Right lobe of liver (tissue), 4 donors: ENCODE results near the gene MYH14.

Experiments used
- POLR2A ChIP-seq: fragments of 450-650 bp; IDR thresholded peaks from one replicate; pipeline ENCODE4 v1.6.1; 2017; ENCODE audit warnings: antibody characterized with exemption, mild to moderate bottlenecking
- TF ChIP-seq, protein P1 (sequence below), 4 donors: fragments of 200-600 bp in 3 of 4; fragments of 450-650 bp in 1 of 4; IDR thresholded peaks; one replicate each; pipeline versions ENCODE4 v1.5.1 to v1.8.0; 2016 to 2022; ENCODE audit warnings: antibody characterized with exemption in 4 of 4, mild to moderate bottlenecking in 2 of 4
- donor health status: DM: no; HTN: no; CAD: no.
- donor health status: DM: no; HTN: no; CAD: no.
- donor health status: DM: no; HTN: yes; CAD: no.

DNA sequence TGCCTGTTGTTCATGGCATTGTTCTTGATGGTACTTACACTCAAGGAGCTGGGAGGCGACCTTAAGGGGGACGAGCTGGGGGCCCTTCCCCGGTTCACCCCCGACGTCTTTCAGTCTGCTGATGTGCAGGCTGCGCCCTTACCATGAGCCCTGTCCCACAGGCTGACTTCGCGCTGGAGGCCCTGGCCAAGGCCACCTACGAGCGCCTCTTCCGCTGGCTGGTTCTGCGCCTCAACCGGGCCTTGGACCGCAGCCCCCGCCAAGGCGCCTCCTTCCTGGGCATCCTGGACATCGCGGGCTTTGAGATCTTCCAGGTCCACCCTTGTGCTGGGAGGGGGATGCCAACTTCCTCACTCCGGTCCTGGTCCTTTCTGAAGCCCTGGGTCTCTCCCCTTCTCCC lies 45.4 kb downstream of the MYH14 start:
- TF ChIP-seq, protein P1, sequence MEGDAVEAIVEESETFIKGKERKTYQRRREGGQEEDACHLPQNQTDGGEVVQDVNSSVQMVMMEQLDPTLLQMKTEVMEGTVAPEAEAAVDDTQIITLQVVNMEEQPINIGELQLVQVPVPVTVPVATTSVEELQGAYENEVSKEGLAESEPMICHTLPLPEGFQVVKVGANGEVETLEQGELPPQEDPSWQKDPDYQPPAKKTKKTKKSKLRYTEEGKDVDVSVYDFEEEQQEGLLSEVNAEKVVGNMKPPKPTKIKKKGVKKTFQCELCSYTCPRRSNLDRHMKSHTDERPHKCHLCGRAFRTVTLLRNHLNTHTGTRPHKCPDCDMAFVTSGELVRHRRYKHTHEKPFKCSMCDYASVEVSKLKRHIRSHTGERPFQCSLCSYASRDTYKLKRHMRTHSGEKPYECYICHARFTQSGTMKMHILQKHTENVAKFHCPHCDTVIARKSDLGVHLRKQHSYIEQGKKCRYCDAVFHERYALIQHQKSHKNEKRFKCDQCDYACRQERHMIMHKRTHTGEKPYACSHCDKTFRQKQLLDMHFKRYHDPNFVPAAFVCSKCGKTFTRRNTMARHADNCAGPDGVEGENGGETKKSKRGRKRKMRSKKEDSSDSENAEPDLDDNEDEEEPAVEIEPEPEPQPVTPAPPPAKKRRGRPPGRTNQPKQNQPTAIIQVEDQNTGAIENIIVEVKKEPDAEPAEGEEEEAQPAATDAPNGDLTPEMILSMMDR (IDR thresholded peaks at IDR 0.05), result no peak
- TF ChIP-seq POLR2A, result no peak
